K562 (cell line): Measurements from ENCODE around the gene CCAR1. TPM values are rescaled to one million over a fixed set of nuclear protein-coding genes. Genes with fewer than 3 reads are reported as not detected.

Experiments used
- ELF4 ChIP-seq: fragments of 450-650 bp; formaldehyde crosslinking; IDR thresholded peaks from 2 replicates; pipeline ENCODE4 v1.4.0; 2022; ENCODE audit warnings: missing genetic modification characterization
- GTF2A2 ChIP-seq: IDR thresholded peaks from 2 replicates; pipeline ENCODE4 v1.6.1; 2016; ENCODE audit warnings: mild to moderate bottlenecking, missing genetic modification characterization, missing compliant biosample characterization
- KDM5B ChIP-seq: fragments of 200-600 bp; sonication (generic); IDR thresholded peaks from 2 replicates; pipeline ENCODE4 v1.6.1; 2012; ENCODE audit warnings: low read depth, mild to moderate bottlenecking, moderate library complexity, low read length, control low read depth, inconsistent platforms; ENCODE audit not compliant: insufficient replicate concordance
- MAZ ChIP-seq, 2 experiments: fragments of 450-650 bp in 1 of 2; sonication (generic) in 1 of 2; formaldehyde crosslinking; IDR thresholded peaks in 1 of 2; conservative IDR thresholded peaks in 1 of 2; 2 replicates each; pipeline versions ENCODE4 v1.4.0 to v1.5.0; 2020; ENCODE audit warnings: mild to moderate bottlenecking in 1 of 2, missing genetic modification reagents in 1 of 2
- MGA ChIP-seq: fragments of 450-650 bp; IDR thresholded peaks from 2 replicates; pipeline ENCODE4 v1.6.1; 2016; ENCODE audit warnings: mild to moderate bottlenecking, moderate library complexity
- NCOA4 ChIP-seq: fragments of 450-650 bp; IDR thresholded peaks from 2 replicates; pipeline ENCODE4 v1.6.1; 2018; ENCODE audit warnings: mild to moderate bottlenecking; ENCODE audit not compliant: partially characterized antibody
- PCBP2 ChIP-seq: fragments of 200-400 bp; formaldehyde crosslinking; IDR thresholded peaks from 2 replicates; pipeline ENCODE4 v1.6.1; 2018; ENCODE audit warnings: low read length, low read depth, mild to moderate bottlenecking, moderate library complexity; ENCODE audit not compliant: poor library complexity, severe bottlenecking
- POU5F1 ChIP-seq: fragments of 150-350 bp; IDR thresholded peaks from 2 replicates; pipeline ENCODE4 v1.6.1; 2014; ENCODE audit warnings: borderline replicate concordance, low read length, low read depth, mild to moderate bottlenecking; ENCODE audit not compliant: partially characterized antibody
- SP1 ChIP-seq: sonication (generic); formaldehyde crosslinking; IDR thresholded peaks from 2 replicates; pipeline ENCODE4 v1.8.1; 2022; ENCODE audit warnings: mild to moderate bottlenecking, missing genetic modification reagents
- SRSF3 ChIP-seq: fragments of 200-400 bp; formaldehyde crosslinking; IDR thresholded peaks from 2 replicates; pipeline ENCODE4 v1.6.1; 2016; ENCODE audit warnings: mild to moderate bottlenecking, low read length, moderate library complexity; ENCODE audit not compliant: insufficient read depth
- TCF3 ChIP-seq: sonication (generic); formaldehyde crosslinking; IDR thresholded peaks from 2 replicates; pipeline ENCODE4 v1.4.0; 2020; ENCODE audit warnings: mild to moderate bottlenecking, missing genetic modification reagents
- TRIM24 ChIP-seq, 2 experiments: fragments of 450-650 bp; IDR thresholded peaks; 2 replicates each; pipeline ENCODE4 v1.6.1; 2016
- TRIM28 ChIP-seq: fragments of 450-650 bp; IDR thresholded peaks from 2 replicates; pipeline ENCODE4 v1.6.1; 2017
- VEZF1 ChIP-seq: fragments of 200-800 bp; sonication (Bioruptor generic); IDR thresholded peaks from 2 replicates; pipeline ENCODE4 v1.6.1; 2017; ENCODE audit warnings: missing genetic modification characterization, missing compliant biosample characterization
- ZNF75A ChIP-seq: fragments of 450-650 bp; formaldehyde crosslinking; IDR thresholded peaks from 2 replicates; pipeline ENCODE4 v1.4.0; 2020; ENCODE audit warnings: mild to moderate bottlenecking
- polyA plus RNA-seq, 8 experiments: library from polyadenylated mRNA; depleted of rRNA in 4 of 8; stranded (reverse) in 5 of 8; unstranded in 3 of 8; fragments of >200 nt; fragmentation: Nextera tagmentation in 2 of 8; fragmentation: Illumina TruSeq in 1 of 8; extraction: Ambion mirVana in 2 of 8; extraction: Trizol in 1 of 8; gene quantifications; 2 replicates each; pipeline versions ENCODE4 v1.2.1 to v1.2.3, GENCODE V29; 2011 to 2014; ENCODE audit warnings: inconsistent platforms in 1 of 8, missing spikeins in 1 of 8
- total RNA-seq, 7 experiments: library from RNA; depleted of rRNA in 6 of 7; stranded (reverse); fragments of >200 nt in 6 of 7; fragmentation: Illumina TruSeq in 2 of 7; extraction: Trizol in 2 of 7; gene quantifications; 2 replicates each; pipeline versions ENCODE4 v1.2.1 to v1.2.3, GENCODE V29; 2011 to 2021; ENCODE audit warnings: low replicate concordance in 1 of 7

Gene CCAR1
- total and polyA plus RNA-seq, 9 of the 15 experiments (the other 6 are each of a cell fraction or from before 2014, with no cell fraction given), result 44.8 to 173 (median 111) TPM

GRCh38 chr10:68826764-68827591 lies 105.9 kb downstream of the CCAR1 start, which contains the start of gene STOX1 (continued):
- TF ChIP-seq MGA (peak; percentile 86), GTF2A2 (tag) (no peak), PCBP2 (no peak), MAZ (CRISPR knock-in tag; conservative IDR thresholded peaks at IDR 0.05 in 1 of 2, IDR thresholded peaks at IDR 0.05 in 1 of 2) (peak; percentile 73), ZNF75A (CRISPR knock-in tag) (no peak), TRIM24 (IDR thresholded peaks at IDR 0.05) (no peak), NCOA4 (no peak), KDM5B (peak; percentile 52), SRSF3 (no peak), SP1 (CRISPR knock-in tag) (0 out of 2 replicates have a peak, but pooled peaks have one; percentile 40), POU5F1 (no peak), ELF4 (CRISPR knock-in tag) (no peak), TRIM28 (no peak), VEZF1 (CRISPR knock-in tag) (peak; percentile 46), TCF3 (CRISPR knock-in tag) (peak; percentile 12; the same call in 1 of the 2 replicates)
